ENCODE measurements around the gene PSENEN. TPM values are rescaled to one million over a fixed set of nuclear protein-coding genes. Genes with fewer than 3 reads are reported as not detected.
A peak's percentile ranks its signal among the peaks of the same experiment; 100 is the strongest.

PSENEN gene
- polyA plus RNA-seq, 1 experiment, result 65.4 TPM

GRCh38 chr19:35775046-35775297, 29.5 kb downstream of the PSENEN start:
- ChIA-PET POLR2A (no interaction called here), CTCF (no interaction called here)
- DNase-seq (ENCODE audit: low read depth), result no peak
- no peak for TF ChIP-seq CTCF (IDR thresholded peaks at IDR 0.05; ENCODE audit: insufficient read depth, low read depth, low read length)
- peak overlapping the region; percentile 24 for H3K4me3 ChIP-seq (ENCODE audit: low read depth, low read length)
- H3K27me3 ChIP-seq (ENCODE audit: control insufficient read depth, insufficient read depth, low read length), result no peaks in the 10 kb centered on the region
- H3K36me3 ChIP-seq (ENCODE audit: control insufficient read depth, insufficient read depth, low read length), result no peaks in the 10 kb centered on the region

- TF ChIP-seq CTCF (IDR thresholded peaks at IDR 0.05; ENCODE audit: insufficient read depth, low read depth, low read length), result no peak
- H3K36me3 ChIP-seq (ENCODE audit: control insufficient read depth, insufficient read depth, low read length), result no peaks in the 10 kb centered on the region
- CTCF ChIA-PET, result interaction anchor here (1.0 kb wide), 1 partner anchor 14 kb away, joined by 3 read pairs; no protein-coding TSS in a partner anchor
- DNase-seq (ENCODE audit: low read depth), result peak; percentile 68
- H3K27me3 ChIP-seq (ENCODE audit: control insufficient read depth, insufficient read depth, low read length), result no peaks in the 10 kb centered on the region
- peak within 1 kb of the TSS; percentile 77 for H3K4me3 ChIP-seq (ENCODE audit: low read depth, low read length)
- POLR2A ChIA-PET, result no interaction called here
Measured at GRCh38 chr19:35775298-35776101, 30.0 kb downstream of the PSENEN start, which contains the start of gene ARHGAP33. ARHGAP33 (plus strand) TSS chr19:35775564; CDS start chr19:35775659, 95 bp downstream.

GRCh38 chr19:35776102-35776788, 30.8 kb downstream of the PSENEN start:
- POLR2A ChIA-PET, result interaction anchor here (0.6 kb wide), 1 partner anchor 18 kb away, joined by 8 read pairs; no protein-coding TSS in a partner anchor
- Histone ChIP-seq H3K4me3 (ENCODE audit: low read depth, low read length) (peak overlapping the region; percentile 77), H3K36me3 (ENCODE audit: control insufficient read depth, insufficient read depth, low read length) (no peaks in the 10 kb centered on the region; the same call in 1 of the 2 replicates), H3K27me3 (ENCODE audit: control insufficient read depth, insufficient read depth, low read length) (no peaks in the 10 kb centered on the region)
- CTCF ChIA-PET, result interaction anchor here (0.6 to 1.0 kb wide), 2 partner anchors 13 to 1554 kb away, joined by 3 read pairs; no protein-coding TSS in a partner anchor
- DNase-seq (ENCODE audit: low read depth), result no peak
- no peak for TF ChIP-seq CTCF (IDR thresholded peaks at IDR 0.05; ENCODE audit: insufficient read depth, low read depth, low read length)

GRCh38 chr19:35777086-35777841, 31.8 kb downstream of the PSENEN start:
- no peak for TF ChIP-seq CTCF (IDR thresholded peaks at IDR 0.05; ENCODE audit: insufficient read depth, low read depth, low read length)
- ChIA-PET POLR2A (interaction anchor here (0.6 kb wide), 1 partner anchor 17 kb away, joined by 8 read pairs; no protein-coding TSS in a partner anchor), CTCF (interaction anchor here (0.8 kb wide), 1 partner anchor 129 kb away, joined by 3 read pairs; the partner anchor contains the start of gene COX6B1)
- no peak for DNase-seq (ENCODE audit: low read depth)
- Histone ChIP-seq H3K36me3 (ENCODE audit: control insufficient read depth, insufficient read depth, low read length) (no peaks in the 10 kb centered on the region; the same call in 1 of the 2 replicates), H3K27me3 (ENCODE audit: control insufficient read depth, insufficient read depth, low read length) (no peaks in the 10 kb centered on the region), H3K4me3 (ENCODE audit: low read depth, low read length) (no peak overlapping the region)

GRCh38 chr19:35777961-35778360, 32.5 kb downstream of the PSENEN start:
- TF ChIP-seq CTCF (IDR thresholded peaks at IDR 0.05; ENCODE audit: insufficient read depth, low read depth, low read length), result no peak
- no peak overlapping the region for H3K4me3 ChIP-seq (ENCODE audit: low read depth, low read length)
- H3K27me3 ChIP-seq (ENCODE audit: control insufficient read depth, insufficient read depth, low read length), result no peaks in the 10 kb centered on the region
- no peak for DNase-seq (ENCODE audit: low read depth)
- peaks cover 3% of the 10 kb centered on the region for H3K36me3 ChIP-seq (ENCODE audit: control insufficient read depth, insufficient read depth, low read length)
- CTCF ChIA-PET, result no interaction called here
- POLR2A ChIA-PET, result no interaction called here

All from BJ (cell line).